K562 (cell line): ENCODE measurements around the gene ABCG1. TPM values are rescaled to one million over a fixed set of nuclear protein-coding genes. Genes with fewer than 3 reads are reported as not detected.
A peak's percentile ranks its signal among the peaks of the same experiment; 100 is the strongest.

ENCODE experiments used
- ATAC-seq: fragments of 200-7000 bp; cut with Tn5 transposase; 3 replicates; pipeline ENCODE4 v1.9.1; 2020; ENCODE audit warnings: moderate library complexity
- BruUV-seq: library from RNA; stranded (reverse); fragments of 400-500 nt; replicated peaks from 2 replicates; lab custom pipeline; 2021; lab: Mats Ljungman, UMichigan
- CTCF ChIA-PET: fragments of 300-600 bp; formaldehyde crosslinking; extraction: SDS; loops from one replicate; lab custom pipeline; 2021; ENCODE audit warnings: low intra/inter-chr PET ratio; lab: Yijun Ruan, JAX
- POLR2A ChIA-PET: fragments of 300-600, 350-650 bp; sonication (Branson Sonifier 250); formaldehyde crosslinking; extraction: SDS; loops from one replicate; lab custom pipeline; 2021; ENCODE audit warnings: antibody characterized with exemption, inconsistent platforms; lab: Yijun Ruan, JAX
- DNase-seq, 4 experiments: peaks; one replicate each; pipeline versions ENCODE4 v3.0.0 to v3.0.0-alpha.2; 2011 to 2018; ENCODE audit warnings: low spot score in 3 of 4, mixed read lengths in 3 of 4; ENCODE audit errors: extremely low read depth in 1 of 4
- FAIRE-seq: peaks from 2 replicates; lab custom pipeline; 2011; peaks lifted over from hg19 to GRCh38; lab: Jason Lieb, UNC
- H2AFZ ChIP-seq: 2 replicates; pipeline ENCODE4 v1.6.0; 2011; ENCODE audit warnings: low read depth, low read length, control low read depth, inconsistent platforms
- H3K27ac ChIP-seq: fragments of 200-600 bp; 3 replicates; pipeline ENCODE4 v1.8.0; 2011; ENCODE audit warnings: low read depth, mild to moderate bottlenecking, control low read depth, inconsistent platforms, low read length, moderate library complexity, mixed read lengths; ENCODE audit errors: extremely low read depth
- H3K27me3 ChIP-seq, 2 experiments: fragments of 300-600 bp in 1 of 2; 2 replicates in 1 of 2; 3 replicates in 1 of 2; pipeline versions ENCODE4 v1.6.0 to v1.8.0; 2011; ENCODE audit warnings: inconsistent platforms in 2 of 2, low read length in 2 of 2, mild to moderate bottlenecking in 1 of 2, mixed read lengths in 1 of 2, moderate library complexity in 1 of 2; ENCODE audit not compliant: control insufficient read depth in 2 of 2, insufficient read depth in 2 of 2
- H3K36me3 ChIP-seq: fragments of 300-600 bp; 3 replicates; pipeline ENCODE4 v1.8.0; 2011; ENCODE audit warnings: mild to moderate bottlenecking, low read length, inconsistent platforms; ENCODE audit not compliant: control insufficient read depth, insufficient read depth
- H3K4me1 ChIP-seq, 2 experiments: fragments of 200-600 bp in 1 of 2; replicated peaks in 1 of 2; 2 replicates in 1 of 2; 3 replicates in 1 of 2; pipeline versions ENCODE4 v1.5.1 to v1.8.0; 2011; ENCODE audit warnings: inconsistent platforms in 2 of 2, low read length in 2 of 2, mild to moderate bottlenecking in 1 of 2, mixed read lengths in 1 of 2, moderate library complexity in 1 of 2; ENCODE audit not compliant: control insufficient read depth in 2 of 2, insufficient read depth in 2 of 2
- H3K4me2 ChIP-seq: 2 replicates; pipeline ENCODE4 v1.6.1; 2011; ENCODE audit warnings: low read length, control low read depth, inconsistent platforms, mixed read lengths; ENCODE audit not compliant: insufficient read depth
- H3K4me3 ChIP-seq: fragments of 200-600 bp; sonication (generic), shearing (Covaris generic); 2 replicates; pipeline ENCODE4 v1.5.1; 2016; ENCODE audit warnings: control low read depth, inconsistent platforms
- H3K79me2 ChIP-seq: fragments of 200-600 bp; 3 replicates; pipeline ENCODE4 v1.8.0; 2011; ENCODE audit warnings: low read length, inconsistent platforms; ENCODE audit not compliant: control insufficient read depth, insufficient read depth
- H3K9ac ChIP-seq, 2 experiments: 2 replicates each; pipeline versions ENCODE4 v1.6.0 to v1.6.1; 2011; ENCODE audit warnings: low read depth in 2 of 2, low read length in 2 of 2, control low read depth in 1 of 2, inconsistent platforms in 1 of 2, mild to moderate bottlenecking in 1 of 2, mixed read lengths in 1 of 2; ENCODE audit not compliant: insufficient read depth in 1 of 2
- H3K9me1 ChIP-seq: one replicate; pipeline ENCODE4 v1.6.0; 2011; ENCODE audit warnings: inconsistent platforms, mild to moderate bottlenecking, low read length, moderate library complexity; ENCODE audit not compliant: control insufficient read depth, insufficient read depth
- H3K9me3 ChIP-seq: replicated peaks from 2 replicates; pipeline ENCODE4 v1.5.1; 2011; ENCODE audit warnings: low read depth, low read length, inconsistent platforms; ENCODE audit not compliant: control insufficient read depth, insufficient read depth
- H4K20me1 ChIP-seq: replicated peaks from 2 replicates; pipeline ENCODE4 v1.6.1; 2011; ENCODE audit warnings: low read length, inconsistent platforms, mixed read lengths; ENCODE audit not compliant: control insufficient read depth, insufficient read depth
- BRD4 ChIP-seq: fragments of 200-600 bp; sonication (generic); IDR thresholded peaks from 2 replicates; pipeline ENCODE4 v1.6.1; 2017; ENCODE audit warnings: inconsistent platforms
- BRF1 ChIP-seq: IDR thresholded peaks from 3 replicates; pipeline ENCODE4 v1.6.1; 2011; ENCODE audit warnings: borderline replicate concordance, mild to moderate bottlenecking; ENCODE audit not compliant: insufficient read length; ENCODE audit errors: extremely low read depth
- CCNT2 ChIP-seq: IDR thresholded peaks from 2 replicates; pipeline ENCODE4 v1.6.1; 2011; ENCODE audit warnings: borderline replicate concordance, low read depth, mild to moderate bottlenecking, moderate library complexity, mixed read lengths, low read length; ENCODE audit not compliant: insufficient read length; ENCODE audit errors: extremely low read depth
- CTBP1 ChIP-seq: fragments of 450-650 bp; IDR thresholded peaks from 2 replicates; pipeline ENCODE4 v1.6.1; 2016; ENCODE audit warnings: borderline replicate concordance
- DNMT1 ChIP-seq: fragments of 450-650 bp; IDR thresholded peaks from 2 replicates; pipeline ENCODE4 v1.6.1; 2016; ENCODE audit warnings: antibody characterized with exemption, mild to moderate bottlenecking
- HNRNPUL1 ChIP-seq: fragments of 200-400 bp; formaldehyde crosslinking; IDR thresholded peaks from 2 replicates; pipeline ENCODE4 v1.6.1; 2017; ENCODE audit warnings: low read length
- LEF1 ChIP-seq: fragments of 450-650 bp; IDR thresholded peaks from 2 replicates; pipeline ENCODE4 v1.6.1; 2016; ENCODE audit warnings: mild to moderate bottlenecking
- PURB ChIP-seq: sonication (generic); formaldehyde crosslinking; IDR thresholded peaks from 2 replicates; pipeline ENCODE4 v1.9.0; 2021; ENCODE audit warnings: low read depth, mild to moderate bottlenecking, missing genetic modification reagents
- RFX1 ChIP-seq: fragments of 450-650 bp; IDR thresholded peaks from 2 replicates; pipeline ENCODE4 v1.6.1; 2016; ENCODE audit warnings: mild to moderate bottlenecking, moderate library complexity
- RNF2 ChIP-seq: sonication (generic); IDR thresholded peaks from 2 replicates; pipeline ENCODE4 v1.6.1; 2016
- RNF219 ChIP-seq: fragments of 250-450 bp; sonication (Bioruptor Pico); IDR thresholded peaks from 2 replicates; pipeline ENCODE4 v1.5.0; 2022; ENCODE audit warnings: mild to moderate bottlenecking
- SIRT6 ChIP-seq: IDR thresholded peaks from one replicate; pipeline ENCODE4 v1.6.1; 2012; ENCODE audit warnings: low read depth, mild to moderate bottlenecking, control low read depth, inconsistent platforms, low read length, moderate library complexity
- SOX6 ChIP-seq: fragments of 450-650 bp; IDR thresholded peaks from 2 replicates; pipeline ENCODE4 v1.6.1; 2014; ENCODE audit warnings: mild to moderate bottlenecking
- STAT5A ChIP-seq: IDR thresholded peaks from 2 replicates; pipeline ENCODE4 v1.6.1; 2012; ENCODE audit warnings: low read length, inconsistent platforms, borderline replicate concordance
- TRIM24 ChIP-seq, 2 experiments: fragments of 450-650 bp; IDR thresholded peaks; 2 replicates each; pipeline ENCODE4 v1.6.1; 2016
- ZNF121 ChIP-seq: sonication (generic); formaldehyde crosslinking; conservative IDR thresholded peaks from 2 replicates; pipeline ENCODE4 v1.8.0; 2022; ENCODE audit warnings: missing genetic modification reagents
- ZNF175 ChIP-seq: fragments of 200-800 bp; sonication (Bioruptor generic); IDR thresholded peaks from 2 replicates; pipeline ENCODE4 v1.6.1; 2016; ENCODE audit warnings: low read depth, mild to moderate bottlenecking, missing genetic modification characterization, missing compliant biosample characterization
- ZSCAN32 ChIP-seq: fragments of 450-650 bp; formaldehyde crosslinking; IDR thresholded peaks from 2 replicates; pipeline ENCODE4 v1.4.0; 2020; ENCODE audit warnings: mild to moderate bottlenecking, moderate library complexity
- WGBS: fragments of 100-300 bp; shearing (Covaris generic); methylation state at CpG from one replicate; pipeline ENCODE4 v1.1.6; 2016; ENCODE audit warnings: low coverage, mixed read lengths; ENCODE audit not compliant: insufficient coverage; ENCODE audit errors: missing lambda C conversion rate; 5-methylcytosine and 5-hydroxymethylcytosine counted together
- in situ Hi-C: fragments of 300-500 bp; cut with MboI; formaldehyde crosslinking; loops from 4 replicates; pipeline ENCODE4 v1.15.0; 2018; ENCODE audit warnings: inconsistent platforms, mixed read lengths
- intact Hi-C: fragments of 100-400 bp; cut with micrococcal nuclease; formaldehyde crosslinking; loops from 2 replicates; pipeline ENCODE4 v1.14.2; 2022
- polyA plus RNA-seq, 8 experiments: library from polyadenylated mRNA; depleted of rRNA in 4 of 8; stranded (reverse) in 5 of 8; unstranded in 3 of 8; fragments of >200 nt; fragmentation: Nextera tagmentation in 2 of 8; fragmentation: Illumina TruSeq in 1 of 8; extraction: Ambion mirVana in 2 of 8; extraction: Trizol in 1 of 8; gene quantifications; 2 replicates each; pipeline versions ENCODE4 v1.2.1 to v1.2.3, GENCODE V29; 2011 to 2014; ENCODE audit warnings: inconsistent platforms in 1 of 8, missing spikeins in 1 of 8
- total RNA-seq, 7 experiments: library from RNA; depleted of rRNA in 6 of 7; stranded (reverse); fragments of >200 nt in 6 of 7; fragmentation: Illumina TruSeq in 2 of 7; extraction: Trizol in 2 of 7; gene quantifications; 2 replicates each; pipeline versions ENCODE4 v1.2.1 to v1.2.3, GENCODE V29; 2011 to 2021; ENCODE audit warnings: low replicate concordance in 1 of 7
- TF ChIP-seq, protein P1 (sequence below), 2 experiments: fragments of 200-800 bp in 1 of 2; sonication (Bioruptor generic) in 1 of 2; sonication (generic) in 1 of 2; formaldehyde crosslinking in 1 of 2; IDR thresholded peaks in 1 of 2; conservative IDR thresholded peaks in 1 of 2; 2 replicates each; pipeline versions ENCODE4 v1.5.0 to v1.6.1; 2016 to 2020; ENCODE audit warnings: missing compliant biosample characterization in 1 of 2, missing genetic modification characterization in 1 of 2, missing genetic modification reagents in 1 of 2

Gene ABCG1
- total and polyA plus RNA-seq, 9 of the 15 experiments (the other 6 are each of a cell fraction or from before 2014, with no cell fraction given): 0.04 to 0.09 TPM; not detected in 7

- ATAC-seq: peak; percentile 76
- no peaks in the 10 kb centered on the region for H3K9me1 ChIP-seq
- ChIA-PET POLR2A (interaction anchor here (0.5 kb wide), 1 partner anchor 558 kb away, joined by 4 read pairs; no protein-coding TSS in a partner anchor), CTCF (no interaction called here)
- 5% methylated on average over 5 of the region's 5 CpGs for WGBS
- no peaks in the 10 kb centered on the region for H4K20me1 ChIP-seq
- no peak overlapping the region for H3K4me2 ChIP-seq
- H3K4me3 ChIP-seq: no peak overlapping the region
- peak in 1 of 4 experiments; percentile 8 for DNase-seq
- no peak overlapping the region for H2AFZ ChIP-seq
- H3K4me1 ChIP-seq: peaks cover 0 to 3% of the 10 kb centered on the region in 2 experiments; a peak in 1 of 5 replicates
- FAIRE-seq: peak; percentile 6
- BruUV-seq: no TSS peak
- H3K79me2 ChIP-seq: no peaks in the 10 kb centered on the region
- H3K9ac ChIP-seq: no peak overlapping the region
- in situ Hi-C loops: no loop called here
- H3K9me3 ChIP-seq: no peaks in the 10 kb centered on the region
- H3K36me3 ChIP-seq: no peaks in the 10 kb centered on the region
- H3K27me3 ChIP-seq: peaks cover 0 to 38% of the 10 kb centered on the region in 2 experiments; a peak in 3 of 5 replicates
- no peak overlapping the region for H3K27ac ChIP-seq
- intact Hi-C loops: no loop called here
- TF ChIP-seq CTBP1: peak; percentile 14; the same call in 1 of the 2 replicates
- no peak for TF ChIP-seq PURB (CRISPR knock-in tag)
- peak; percentile 12 for TF ChIP-seq CCNT2
- TF ChIP-seq TRIM24 (IDR thresholded peaks at IDR 0.05): peak; percentile 80 to 81; a peak in 2 of 4 replicates
- TF ChIP-seq ZNF175 (CRISPR knock-in tag): peak; percentile 80
- TF ChIP-seq LEF1: peak; percentile 62; the same call in 1 of the 2 replicates
- no peak for TF ChIP-seq SIRT6
- TF ChIP-seq SOX6: peak; percentile 98
- no peak for TF ChIP-seq HNRNPUL1
- peak; percentile 91 for TF ChIP-seq ZSCAN32
- TF ChIP-seq ZNF121 (CRISPR knock-in tag): no peak
- TF ChIP-seq RNF219 (CRISPR knock-in tag): no peak
- no peak for TF ChIP-seq DNMT1
- no peak for TF ChIP-seq BRF1
- no peak for TF ChIP-seq RFX1
- TF ChIP-seq RNF2: peak; percentile 42; the same call in 1 of the 2 replicates
- TF ChIP-seq BRD4: 0 out of 2 replicates have a peak, but pooled peaks have one; percentile 25
- TF ChIP-seq, protein P1, sequence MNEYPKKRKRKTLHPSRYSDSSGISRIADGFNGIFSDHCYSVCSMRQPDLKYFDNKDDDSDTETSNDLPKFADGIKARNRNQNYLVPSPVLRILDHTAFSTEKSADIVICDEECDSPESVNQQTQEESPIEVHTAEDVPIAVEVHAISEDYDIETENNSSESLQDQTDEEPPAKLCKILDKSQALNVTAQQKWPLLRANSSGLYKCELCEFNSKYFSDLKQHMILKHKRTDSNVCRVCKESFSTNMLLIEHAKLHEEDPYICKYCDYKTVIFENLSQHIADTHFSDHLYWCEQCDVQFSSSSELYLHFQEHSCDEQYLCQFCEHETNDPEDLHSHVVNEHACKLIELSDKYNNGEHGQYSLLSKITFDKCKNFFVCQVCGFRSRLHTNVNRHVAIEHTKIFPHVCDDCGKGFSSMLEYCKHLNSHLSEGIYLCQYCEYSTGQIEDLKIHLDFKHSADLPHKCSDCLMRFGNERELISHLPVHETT (CRISPR knock-in tag; conservative IDR thresholded peaks at IDR 0.05 in 1 of 2, IDR thresholded peaks at IDR 0.05 in 1 of 2): 0 out of 4 replicates have a peak, but pooled peaks of 1 of the 2 experiments have one; percentile 49
- no peak for TF ChIP-seq STAT5A
Measured at GRCh38 chr21:42198929-42199867, 19.7 kb upstream of the ABCG1 start.
